ENCODE data around the gene GRK2. TPM values are rescaled to one million over a fixed set of nuclear protein-coding genes. Genes with fewer than 3 reads are reported as not detected.
A peak's percentile ranks its signal among the peaks of the same experiment; 100 is the strongest.

The GRK2 gene
- total and polyA plus RNA-seq, 7 donors: 32.1 to 152 (median 48.2) TPM

DNA sequence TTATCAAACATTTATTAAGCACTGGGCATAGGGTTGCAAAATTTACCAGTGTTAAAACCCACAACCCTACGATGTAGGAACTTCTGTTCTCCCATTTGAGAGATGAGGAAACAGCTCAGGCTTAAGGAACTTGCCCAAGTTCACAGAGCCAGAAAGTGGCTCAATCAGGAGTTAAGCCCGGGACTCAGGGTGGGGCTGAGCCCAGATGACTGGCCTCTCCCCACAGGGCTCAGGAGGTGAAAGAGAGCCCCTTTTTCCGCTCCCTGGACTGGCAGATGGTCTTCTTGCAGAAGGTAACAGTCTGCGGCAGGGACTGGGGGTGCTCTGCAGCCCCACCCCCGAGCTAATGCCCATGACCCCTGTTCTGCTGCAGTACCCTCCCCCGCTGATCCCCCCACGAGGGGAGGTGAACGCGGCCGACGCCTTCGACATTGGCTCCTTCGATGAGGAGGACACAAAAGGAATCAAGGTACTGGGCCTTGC is 17.2 kb downstream of the GRK2 start:
- H3K27me3 ChIP-seq: no peaks in the 10 kb centered on the region
- peaks cover 66 to 80% (median 73%) of the 10 kb centered on the region in 4 donors for H3K36me3 ChIP-seq
- peak overlapping the region; percentile 23 to 62 (median 48) for H3K27ac ChIP-seq
- no peak for TF ChIP-seq EP300 (IDR thresholded peaks at IDR 0.05)
- no peak for TF ChIP-seq POLR2A (IDR thresholded peaks at IDR 0.05)
- no peak for TF ChIP-seq POLR2AphosphoS5 (IDR thresholded peaks at IDR 0.05)
- TF ChIP-seq, protein P1, sequence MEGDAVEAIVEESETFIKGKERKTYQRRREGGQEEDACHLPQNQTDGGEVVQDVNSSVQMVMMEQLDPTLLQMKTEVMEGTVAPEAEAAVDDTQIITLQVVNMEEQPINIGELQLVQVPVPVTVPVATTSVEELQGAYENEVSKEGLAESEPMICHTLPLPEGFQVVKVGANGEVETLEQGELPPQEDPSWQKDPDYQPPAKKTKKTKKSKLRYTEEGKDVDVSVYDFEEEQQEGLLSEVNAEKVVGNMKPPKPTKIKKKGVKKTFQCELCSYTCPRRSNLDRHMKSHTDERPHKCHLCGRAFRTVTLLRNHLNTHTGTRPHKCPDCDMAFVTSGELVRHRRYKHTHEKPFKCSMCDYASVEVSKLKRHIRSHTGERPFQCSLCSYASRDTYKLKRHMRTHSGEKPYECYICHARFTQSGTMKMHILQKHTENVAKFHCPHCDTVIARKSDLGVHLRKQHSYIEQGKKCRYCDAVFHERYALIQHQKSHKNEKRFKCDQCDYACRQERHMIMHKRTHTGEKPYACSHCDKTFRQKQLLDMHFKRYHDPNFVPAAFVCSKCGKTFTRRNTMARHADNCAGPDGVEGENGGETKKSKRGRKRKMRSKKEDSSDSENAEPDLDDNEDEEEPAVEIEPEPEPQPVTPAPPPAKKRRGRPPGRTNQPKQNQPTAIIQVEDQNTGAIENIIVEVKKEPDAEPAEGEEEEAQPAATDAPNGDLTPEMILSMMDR (IDR thresholded peaks at IDR 0.05): no peak
- H3K9me3 ChIP-seq: no peaks in the 10 kb centered on the region
- intact Hi-C loops (cut with DNase I): no loop called here
- no peak overlapping the region for H3K4me3 ChIP-seq
- H3K4me1 ChIP-seq: peaks cover 0 to 36% (median 19%) of the 10 kb centered on the region in 4 donors
- WGBS, 2 donors: 87 to 89% methylated on average over 13 of the region's 13 CpGs
- peak; percentile 67 for DNase-seq

DNA sequence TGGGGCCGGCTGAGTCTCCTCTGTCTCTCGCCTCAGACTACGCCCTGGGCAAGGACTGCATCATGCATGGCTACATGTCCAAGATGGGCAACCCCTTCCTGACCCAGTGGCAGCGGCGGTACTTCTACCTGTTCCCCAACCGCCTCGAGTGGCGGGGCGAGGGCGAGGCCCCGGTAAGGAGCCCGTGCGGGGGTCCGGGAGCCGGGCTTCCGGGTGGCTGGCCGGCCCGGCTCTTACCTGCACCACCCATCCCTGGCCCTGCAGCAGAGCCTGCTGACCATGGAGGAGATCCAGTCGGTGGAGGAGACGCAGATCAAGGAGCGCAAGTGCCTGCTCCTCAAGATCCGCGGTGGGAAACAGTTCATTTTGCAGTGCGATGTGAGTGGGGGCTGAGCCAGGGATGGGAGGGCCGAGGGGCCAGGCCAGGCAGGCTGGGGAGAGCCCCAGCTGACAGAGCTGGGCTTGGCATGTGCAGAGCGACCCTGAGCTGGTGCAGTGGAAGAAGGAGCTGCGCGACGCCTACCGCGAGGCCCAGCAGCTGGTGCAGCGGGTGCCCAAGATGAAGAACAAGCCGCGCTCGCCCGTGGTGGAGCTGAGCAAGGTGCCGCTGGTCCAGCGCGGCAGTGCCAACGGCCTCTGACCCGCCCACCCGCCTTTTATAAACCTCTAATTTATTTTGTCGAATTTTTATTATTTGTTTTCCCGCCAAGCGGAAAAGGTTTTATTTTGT is 18.7 kb downstream of the GRK2 start:
- WGBS, 2 donors: 89 to 90% methylated on average over 45 of the region's 45 CpGs
- peak; percentile 66 for DNase-seq
- H3K4me3 ChIP-seq: no peak overlapping the region
- H3K27ac ChIP-seq: peak overlapping the region in 1 of 4 donors; percentile 97
- TF ChIP-seq POLR2AphosphoS5 (IDR thresholded peaks at IDR 0.05) (no peak), POLR2A (IDR thresholded peaks at IDR 0.05) (no peak), EP300 (IDR thresholded peaks at IDR 0.05) (no peak)
- TF ChIP-seq, protein P1 (IDR thresholded peaks at IDR 0.05): no peak
- H3K4me1 ChIP-seq: peaks cover 0 to 27% (median 20%) of the 10 kb centered on the region in 4 donors
- intact Hi-C loops (cut with DNase I): no loop called here
- no peaks in the 10 kb centered on the region for H3K9me3 ChIP-seq
- H3K36me3 ChIP-seq: peaks cover 59 to 68% (median 62%) of the 10 kb centered on the region in 4 donors
- no peaks in the 10 kb centered on the region for H3K27me3 ChIP-seq

DNA sequence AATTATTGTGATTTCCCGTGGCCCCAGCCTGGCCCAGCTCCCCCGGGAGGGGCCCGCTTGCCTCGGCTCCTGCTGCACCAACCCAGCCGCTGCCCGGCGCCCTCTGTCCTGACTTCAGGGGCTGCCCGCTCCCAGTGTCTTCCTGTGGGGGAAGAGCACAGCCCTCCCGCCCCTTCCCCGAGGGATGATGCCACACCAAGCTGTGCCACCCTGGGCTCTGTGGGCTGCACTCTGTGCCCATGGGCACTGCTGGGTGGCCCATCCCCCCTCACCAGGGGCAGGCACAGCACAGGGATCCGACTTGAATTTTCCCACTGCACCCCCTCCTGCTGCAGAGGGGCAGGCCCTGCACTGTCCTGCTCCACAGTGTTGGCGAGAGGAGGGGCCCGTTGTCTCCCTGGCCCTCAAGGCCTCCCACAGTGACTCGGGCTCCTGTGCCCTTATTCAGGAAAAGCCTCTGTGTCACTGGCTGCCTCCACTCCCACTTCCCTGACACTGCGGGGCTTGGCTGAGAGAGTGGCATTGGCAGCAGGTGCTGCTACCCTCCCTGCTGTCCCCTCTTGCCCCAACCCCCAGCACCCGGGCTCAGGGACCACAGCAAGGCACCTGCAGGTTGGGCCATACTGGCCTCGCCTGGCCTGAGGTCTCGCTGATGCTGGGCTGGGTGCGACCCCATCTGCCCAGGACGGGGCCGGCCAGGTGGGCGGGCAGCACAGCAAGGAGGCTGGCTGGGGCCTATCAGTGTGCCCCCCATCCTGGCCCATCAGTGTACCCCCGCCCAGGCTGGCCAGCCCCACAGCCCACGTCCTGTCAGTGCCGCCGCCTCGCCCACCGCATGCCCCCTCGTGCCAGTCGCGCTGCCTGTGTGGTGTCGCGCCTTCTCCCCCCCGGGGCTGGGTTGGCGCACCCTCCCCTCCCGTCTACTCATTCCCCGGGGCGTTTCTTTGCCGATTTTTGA is 19.5 kb downstream of the GRK2 start:
- Histone ChIP-seq H3K27ac (peak overlapping the region; percentile 95 to 97 (median 96)), H3K27me3 (no peaks in the 10 kb centered on the region), H3K4me1 (peaks cover 0 to 35% (median 28%) of the 10 kb centered on the region in 4 donors), H3K9me3 (no peaks in the 10 kb centered on the region), H3K4me3 (no peak overlapping the region), H3K36me3 (peaks cover 50 to 60% (median 56%) of the 10 kb centered on the region in 4 donors)
- intact Hi-C loops (cut with DNase I): no loop called here
- no peak for TF ChIP-seq POLR2AphosphoS5 (IDR thresholded peaks at IDR 0.05)
- no peak for TF ChIP-seq POLR2A (IDR thresholded peaks at IDR 0.05)
- TF ChIP-seq, protein P1 (IDR thresholded peaks at IDR 0.05): no peak
- no peak for TF ChIP-seq EP300 (IDR thresholded peaks at IDR 0.05)
- WGBS, 2 donors: 72 to 86% methylated on average over 39 of the region's 39 CpGs
- DNase-seq: peak; percentile 67

DNA sequence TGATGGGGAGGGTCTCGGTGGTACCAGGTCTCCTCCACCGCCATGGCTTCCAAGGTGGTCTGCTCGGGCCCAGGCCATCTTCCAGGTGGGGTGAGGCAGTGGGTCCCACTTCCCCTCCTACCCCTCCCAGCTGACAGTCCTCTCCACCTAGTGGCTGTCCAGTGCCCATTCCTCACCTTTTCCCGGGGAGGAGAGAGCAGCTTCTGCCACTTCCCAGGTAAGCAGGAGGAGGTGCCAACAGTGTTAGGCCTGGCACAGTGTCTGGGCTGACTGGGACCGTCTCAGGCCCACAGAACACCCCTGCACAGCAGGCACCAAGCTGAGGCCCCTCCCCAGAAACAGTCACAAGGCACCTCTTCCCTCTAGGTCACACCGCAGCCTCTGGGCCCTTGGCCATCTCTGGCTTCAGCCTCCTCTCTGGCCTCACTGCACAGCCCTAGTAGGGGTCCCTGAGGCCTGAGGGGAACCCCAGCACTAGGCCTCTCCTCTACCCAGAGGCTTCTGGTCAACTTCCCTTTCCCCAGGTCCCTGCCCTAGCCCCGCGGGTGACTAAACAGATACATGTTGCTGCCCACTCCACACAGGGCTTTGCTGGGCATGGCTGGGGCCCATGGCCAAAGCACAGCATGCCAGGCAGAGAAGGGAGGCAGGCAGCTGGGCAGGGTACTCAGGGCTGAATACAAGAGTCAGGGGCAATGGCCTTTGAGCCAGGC is 20.5 kb downstream of the GRK2 start:
- intact Hi-C loops (cut with DNase I): no loop called here
- H3K9me3 ChIP-seq: no peaks in the 10 kb centered on the region
- peaks cover 41 to 56% (median 47%) of the 10 kb centered on the region in 4 donors for H3K36me3 ChIP-seq
- TF ChIP-seq POLR2A (IDR thresholded peaks at IDR 0.05) (no peak), EP300 (IDR thresholded peaks at IDR 0.05) (no peak), POLR2AphosphoS5 (IDR thresholded peaks at IDR 0.05) (no peak)
- TF ChIP-seq, protein P1 (IDR thresholded peaks at IDR 0.05): no peak
- peak; percentile 74 for DNase-seq
- H3K27ac ChIP-seq: peak overlapping the region; percentile 95 to 97 (median 96)
- H3K4me1 ChIP-seq: peaks cover 0 to 44% (median 35%) of the 10 kb centered on the region in 4 donors
- no peak overlapping the region for H3K4me3 ChIP-seq
- WGBS, 2 donors: 69 to 77% methylated on average over 8 of the region's 8 CpGs
- no peaks in the 10 kb centered on the region for H3K27me3 ChIP-seq
